ENCODE measurements around the gene CACTIN. TPM values are rescaled to one million over a fixed set of nuclear protein-coding genes. Genes with fewer than 3 reads are reported as not detected.

Gene CACTIN
- total RNA-seq, 6 donors from 2014 or later: 21.5 to 97.4 (median 25.5) TPM

DNA sequence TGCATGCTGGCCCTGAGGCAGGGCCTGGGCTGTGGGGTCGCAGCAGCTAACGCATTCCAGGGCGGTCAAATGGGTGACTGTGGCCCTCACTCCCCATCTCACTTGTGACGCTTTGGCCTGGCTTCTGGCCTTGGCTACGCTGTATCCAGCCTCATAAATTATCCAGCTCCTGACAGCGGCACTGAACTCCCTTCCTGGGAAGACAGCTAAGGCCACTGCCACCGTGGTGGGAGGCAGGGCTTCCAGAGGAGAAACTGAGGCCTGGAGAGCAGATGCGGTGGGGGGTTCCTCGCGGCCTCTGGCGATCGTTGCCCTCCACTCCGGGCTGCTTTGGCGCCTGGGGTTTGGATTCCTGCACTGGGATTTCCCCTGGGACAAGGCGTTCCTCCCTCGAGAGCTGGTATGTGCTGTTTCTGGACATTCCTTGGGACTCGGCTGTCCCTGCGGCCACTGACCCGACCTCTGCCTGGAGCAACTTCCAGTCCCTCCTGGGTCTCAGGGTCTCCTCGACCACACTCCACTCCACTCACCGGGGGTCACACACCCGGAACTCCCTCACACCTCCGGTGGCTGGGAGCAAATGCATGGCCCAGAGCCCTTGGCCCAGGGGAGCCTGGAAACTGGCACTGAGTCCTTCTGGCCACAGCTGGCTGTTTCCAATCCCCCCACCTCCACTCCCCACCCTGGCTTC is 23.3 kb downstream of the CACTIN start:
- no peaks in the 10 kb centered on the region for H3K9me3 ChIP-seq
- no peak overlapping the region for H3K4me3 ChIP-seq
- peak overlapping the region in 3 of 4 donors; percentile 4 to 61 (median 41) for H3K27ac ChIP-seq
- peaks cover 33 to 47% (median 39%) of the 10 kb centered on the region in 4 donors for H3K4me1 ChIP-seq
- peaks cover 0 to 5% (median 0%) of the 10 kb centered on the region in 4 donors for H3K36me3 ChIP-seq
- no peaks in the 10 kb centered on the region for H3K27me3 ChIP-seq
- DNase-seq (no peak), ATAC-seq (ENCODE audit: low FRiP score in 2 of 2) (no peak)
- TF ChIP-seq POLR2AphosphoS5 (IDR thresholded peaks at IDR 0.05) (no peak), POLR2A (IDR thresholded peaks at IDR 0.05) (no peak), EP300 (IDR thresholded peaks at IDR 0.05) (no peak)
- TF ChIP-seq, protein P1, sequence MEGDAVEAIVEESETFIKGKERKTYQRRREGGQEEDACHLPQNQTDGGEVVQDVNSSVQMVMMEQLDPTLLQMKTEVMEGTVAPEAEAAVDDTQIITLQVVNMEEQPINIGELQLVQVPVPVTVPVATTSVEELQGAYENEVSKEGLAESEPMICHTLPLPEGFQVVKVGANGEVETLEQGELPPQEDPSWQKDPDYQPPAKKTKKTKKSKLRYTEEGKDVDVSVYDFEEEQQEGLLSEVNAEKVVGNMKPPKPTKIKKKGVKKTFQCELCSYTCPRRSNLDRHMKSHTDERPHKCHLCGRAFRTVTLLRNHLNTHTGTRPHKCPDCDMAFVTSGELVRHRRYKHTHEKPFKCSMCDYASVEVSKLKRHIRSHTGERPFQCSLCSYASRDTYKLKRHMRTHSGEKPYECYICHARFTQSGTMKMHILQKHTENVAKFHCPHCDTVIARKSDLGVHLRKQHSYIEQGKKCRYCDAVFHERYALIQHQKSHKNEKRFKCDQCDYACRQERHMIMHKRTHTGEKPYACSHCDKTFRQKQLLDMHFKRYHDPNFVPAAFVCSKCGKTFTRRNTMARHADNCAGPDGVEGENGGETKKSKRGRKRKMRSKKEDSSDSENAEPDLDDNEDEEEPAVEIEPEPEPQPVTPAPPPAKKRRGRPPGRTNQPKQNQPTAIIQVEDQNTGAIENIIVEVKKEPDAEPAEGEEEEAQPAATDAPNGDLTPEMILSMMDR (IDR thresholded peaks at IDR 0.05): no peak
- WGBS, 2 donors: 71 to 73% methylated on average over 17 to 21 of the region's 23 CpGs

DNA sequence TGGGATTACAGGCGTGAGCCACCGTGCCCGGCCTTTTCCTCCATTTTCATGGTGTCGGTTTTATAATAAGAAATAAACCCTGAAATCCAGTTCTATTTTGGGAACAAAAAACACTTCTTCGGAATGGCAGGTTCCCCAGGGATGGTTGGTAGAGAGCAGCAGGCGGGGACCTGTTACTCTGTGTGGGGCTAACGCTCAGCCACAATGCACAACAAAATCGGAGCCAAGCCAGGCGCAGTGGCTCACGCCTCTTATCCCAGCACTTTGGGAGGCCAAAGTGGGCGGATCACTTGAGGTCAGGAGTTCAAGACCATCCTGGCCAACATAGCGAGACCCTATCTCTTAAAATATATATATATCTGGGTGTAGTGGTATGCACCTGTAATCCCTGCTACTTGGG is 25.6 kb downstream of the CACTIN start:
- no peak overlapping the region for H3K4me3 ChIP-seq
- H3K27me3 ChIP-seq: no peaks in the 10 kb centered on the region
- H3K4me1 ChIP-seq: peaks cover 12 to 25% (median 21%) of the 10 kb centered on the region in 4 donors
- ATAC-seq (ENCODE audit: low FRiP score in 2 of 2) (no peak), DNase-seq (no peak)
- no peaks in the 10 kb centered on the region for H3K9me3 ChIP-seq
- TF ChIP-seq EP300 (IDR thresholded peaks at IDR 0.05): no peak
- no peak for TF ChIP-seq POLR2A (IDR thresholded peaks at IDR 0.05)
- no peak for TF ChIP-seq POLR2AphosphoS5 (IDR thresholded peaks at IDR 0.05)
- TF ChIP-seq, protein P1 (IDR thresholded peaks at IDR 0.05): no peak
- peaks cover 0 to 5% (median 0%) of the 10 kb centered on the region in 4 donors for H3K36me3 ChIP-seq
- 93 to 96% methylated on average over 10 to 12 of the region's 12 CpGs for WGBS, 2 donors
- H3K27ac ChIP-seq: no peak overlapping the region

DNA sequence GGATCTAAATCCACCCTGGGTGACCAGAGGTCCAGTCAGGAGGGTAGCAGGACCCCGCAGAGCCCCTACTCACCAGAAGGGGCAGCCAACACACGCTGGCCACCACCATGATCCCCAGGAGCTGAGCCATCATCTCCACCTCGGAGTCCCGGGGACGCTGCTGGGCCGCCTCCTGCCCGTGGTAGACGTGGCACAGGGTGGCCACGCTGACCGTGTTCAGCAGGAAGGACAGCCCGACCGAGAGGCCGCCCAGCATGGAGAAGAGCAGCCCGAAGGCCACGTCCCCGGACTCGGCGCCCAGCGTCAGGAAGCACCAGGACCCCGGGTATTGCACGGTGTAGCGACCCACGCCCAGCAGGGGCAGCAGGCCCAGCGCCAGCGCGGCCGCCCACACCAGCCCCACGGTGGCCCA is 26.8 kb downstream of the CACTIN start:
- WGBS, 2 donors: 40 to 85% methylated on average over 1 to 24 of the region's 28 CpGs
- Histone ChIP-seq H3K4me1 (peaks cover 5 to 18% (median 14%) of the 10 kb centered on the region in 4 donors), H3K4me3 (no peak overlapping the region), H3K36me3 (peaks cover 0 to 10% (median 0%) of the 10 kb centered on the region in 4 donors), H3K27me3 (no peaks in the 10 kb centered on the region), H3K27ac (no peak overlapping the region), H3K9me3 (no peaks in the 10 kb centered on the region)
- TF ChIP-seq, protein P1 (IDR thresholded peaks at IDR 0.05): no peak
- TF ChIP-seq POLR2AphosphoS5 (IDR thresholded peaks at IDR 0.05): no peak
- TF ChIP-seq POLR2A (IDR thresholded peaks at IDR 0.05): no peak
- no peak for TF ChIP-seq EP300 (IDR thresholded peaks at IDR 0.05)
- ATAC-seq (ENCODE audit: low FRiP score in 2 of 2) (no peak), DNase-seq (peak in 1 of 2 donors; percentile 70)

DNA sequence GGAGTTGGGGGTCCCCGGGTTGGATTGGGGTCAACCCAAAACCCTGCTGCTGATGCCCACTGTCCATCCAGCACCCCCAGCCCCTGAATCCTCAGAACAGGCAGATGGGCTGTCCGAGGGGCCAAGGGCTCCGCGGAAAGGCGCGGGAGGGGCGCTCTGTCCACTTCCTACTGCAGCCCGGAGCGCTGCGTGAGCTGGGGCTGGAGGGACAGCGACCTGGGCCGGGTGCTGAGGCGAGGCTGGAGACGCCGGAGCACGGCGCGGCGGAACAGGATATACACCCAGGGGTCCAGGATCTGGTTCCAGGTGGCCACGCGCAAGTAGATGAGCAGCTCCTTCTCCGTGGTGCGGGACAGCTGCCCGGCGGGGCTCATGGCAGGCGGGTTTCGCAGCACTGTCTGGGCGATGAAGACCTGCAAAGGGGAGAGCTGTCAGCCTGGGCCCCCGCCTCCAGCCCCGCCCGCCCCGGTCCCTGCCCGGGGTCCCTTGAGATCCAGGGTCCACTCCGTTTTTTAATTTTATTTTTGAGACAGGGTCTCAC is 31.0 kb downstream of the CACTIN start:
- WGBS, 2 donors: 79 to 92% methylated on average over 15 to 25 of the region's 34 CpGs
- H3K9me3 ChIP-seq: no peaks in the 10 kb centered on the region
- H3K4me3 ChIP-seq: no peak overlapping the region
- no peaks in the 10 kb centered on the region for H3K4me1 ChIP-seq
- no peaks in the 10 kb centered on the region for H3K27me3 ChIP-seq
- no peak overlapping the region for H3K27ac ChIP-seq
- TF ChIP-seq POLR2A (IDR thresholded peaks at IDR 0.05) (no peak), POLR2AphosphoS5 (IDR thresholded peaks at IDR 0.05) (no peak), EP300 (IDR thresholded peaks at IDR 0.05) (no peak)
- TF ChIP-seq, protein P1 (IDR thresholded peaks at IDR 0.05): no peak
- ATAC-seq (ENCODE audit: low FRiP score in 2 of 2) (peak in 1 of 2 donors; percentile 38), DNase-seq (peak in 1 of 2 donors; percentile 78)
- H3K36me3 ChIP-seq: peaks cover 0 to 10% (median 0%) of the 10 kb centered on the region in 4 donors
